BE2C (cell line): Measurements from ENCODE around the gene WWOX.

Source experiments
- DNase-seq: peaks from one replicate; pipeline ENCODE4 v3.0.0-alpha.2; 2020
- H3K27me3 ChIP-seq: fragments of 250-450 bp; sonication (Bioruptor Pico); 2 replicates; pipeline ENCODE4 v1.5.1; 2020; ENCODE audit warnings: mild to moderate bottlenecking
- H3K36me3 ChIP-seq: fragments of 250-450 bp; sonication (Bioruptor Pico); 2 replicates; pipeline ENCODE4 v1.5.1; 2020; ENCODE audit warnings: mild to moderate bottlenecking
- H3K4me1 ChIP-seq: fragments of 250-450 bp; sonication (Bioruptor Pico); 2 replicates; pipeline ENCODE4 v1.5.1; 2020
- H3K4me3 ChIP-seq: 2 replicates; pipeline ENCODE4 v1.5.1; 2011; ENCODE audit warnings: low read depth, low read length
- H3K9me3 ChIP-seq: fragments of 250-450 bp; sonication (Bioruptor Pico); 2 replicates; pipeline ENCODE4 v1.5.1; 2020
- TF ChIP-seq, protein P1 (sequence below): IDR thresholded peaks from 2 replicates; pipeline ENCODE4 v1.5.1; 2012; ENCODE audit warnings: mild to moderate bottlenecking, low read depth, low read length

Gene WWOX

DNA sequence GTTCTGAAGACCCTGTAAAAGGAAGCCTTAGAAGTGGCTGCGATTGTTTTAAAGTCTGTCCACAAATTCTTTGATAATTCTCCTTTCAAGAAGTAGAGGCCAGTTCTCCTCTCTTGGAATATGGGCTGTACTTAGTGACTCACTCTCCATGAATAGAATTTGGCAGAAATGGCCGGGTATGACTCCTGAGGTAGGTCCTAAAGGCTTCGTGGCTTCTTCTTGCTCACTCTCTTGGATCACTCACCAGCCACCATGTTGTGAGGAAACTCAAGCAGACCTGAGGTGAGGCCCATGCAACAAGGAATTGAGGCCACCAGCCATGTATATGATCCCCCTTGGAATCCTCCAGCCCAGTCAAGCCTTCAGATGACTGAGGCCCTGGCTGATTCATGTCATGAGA is 75.8 kb downstream of the WWOX start:
- DNase-seq, result no peak
- Histone ChIP-seq H3K9me3 (no peaks in the 10 kb centered on the region), H3K27me3 (no peaks in the 10 kb centered on the region), H3K4me1 (no peaks in the 10 kb centered on the region), H3K4me3 (no peak overlapping the region), H3K36me3 (no peaks in the 10 kb centered on the region)
- TF ChIP-seq, protein P1, sequence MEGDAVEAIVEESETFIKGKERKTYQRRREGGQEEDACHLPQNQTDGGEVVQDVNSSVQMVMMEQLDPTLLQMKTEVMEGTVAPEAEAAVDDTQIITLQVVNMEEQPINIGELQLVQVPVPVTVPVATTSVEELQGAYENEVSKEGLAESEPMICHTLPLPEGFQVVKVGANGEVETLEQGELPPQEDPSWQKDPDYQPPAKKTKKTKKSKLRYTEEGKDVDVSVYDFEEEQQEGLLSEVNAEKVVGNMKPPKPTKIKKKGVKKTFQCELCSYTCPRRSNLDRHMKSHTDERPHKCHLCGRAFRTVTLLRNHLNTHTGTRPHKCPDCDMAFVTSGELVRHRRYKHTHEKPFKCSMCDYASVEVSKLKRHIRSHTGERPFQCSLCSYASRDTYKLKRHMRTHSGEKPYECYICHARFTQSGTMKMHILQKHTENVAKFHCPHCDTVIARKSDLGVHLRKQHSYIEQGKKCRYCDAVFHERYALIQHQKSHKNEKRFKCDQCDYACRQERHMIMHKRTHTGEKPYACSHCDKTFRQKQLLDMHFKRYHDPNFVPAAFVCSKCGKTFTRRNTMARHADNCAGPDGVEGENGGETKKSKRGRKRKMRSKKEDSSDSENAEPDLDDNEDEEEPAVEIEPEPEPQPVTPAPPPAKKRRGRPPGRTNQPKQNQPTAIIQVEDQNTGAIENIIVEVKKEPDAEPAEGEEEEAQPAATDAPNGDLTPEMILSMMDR, result no peak

DNA sequence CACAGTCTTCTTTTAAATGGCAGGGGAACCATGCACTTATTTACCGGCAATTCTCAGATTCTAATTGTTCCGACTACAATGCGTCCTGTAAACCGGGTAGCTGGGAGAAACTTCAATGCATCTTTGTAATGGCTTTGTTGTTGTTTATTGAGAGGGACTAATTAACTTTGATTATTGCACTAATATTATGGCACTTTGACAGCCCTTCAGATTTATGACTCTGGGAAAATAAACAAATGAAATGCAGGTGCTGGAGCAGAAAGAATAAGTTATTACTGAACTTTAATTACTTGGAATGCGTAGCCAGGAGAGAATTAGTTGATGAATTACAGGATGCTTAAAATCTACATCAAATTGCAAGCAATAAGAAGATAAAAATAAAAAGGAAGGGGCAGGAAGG is 77.0 kb downstream of the WWOX start:
- H3K9me3 ChIP-seq, result no peaks in the 10 kb centered on the region
- no peak overlapping the region for H3K4me3 ChIP-seq
- DNase-seq, result no peak
- H3K27me3 ChIP-seq, result no peaks in the 10 kb centered on the region
- TF ChIP-seq, protein P1, result no peak
- no peaks in the 10 kb centered on the region for H3K4me1 ChIP-seq
- H3K36me3 ChIP-seq, result no peaks in the 10 kb centered on the region

DNA sequence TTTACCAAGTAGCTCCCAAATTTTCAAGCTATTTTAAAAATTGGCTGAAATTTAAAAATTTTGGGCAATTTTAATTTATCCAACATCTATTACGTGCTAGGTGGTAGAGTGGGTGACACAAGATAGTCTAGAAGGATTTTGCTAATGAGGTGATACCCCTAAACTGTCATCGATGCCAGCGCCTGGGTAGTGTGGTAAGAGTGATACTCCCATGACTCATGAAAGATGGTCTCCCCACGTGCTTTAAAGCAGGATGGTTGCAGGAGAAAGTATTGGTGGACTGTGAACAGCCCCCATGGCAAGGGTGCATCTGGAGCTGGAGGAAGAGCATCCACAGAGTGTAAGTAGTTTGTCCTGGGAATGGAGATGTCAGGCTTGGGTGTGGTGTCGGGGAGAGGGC is 77.8 kb downstream of the WWOX start:
- TF ChIP-seq, protein P1, result no peak
- Histone ChIP-seq H3K36me3 (no peaks in the 10 kb centered on the region), H3K9me3 (no peaks in the 10 kb centered on the region), H3K27me3 (no peaks in the 10 kb centered on the region), H3K4me3 (no peak overlapping the region), H3K4me1 (no peaks in the 10 kb centered on the region)
- DNase-seq, result no peak

DNA sequence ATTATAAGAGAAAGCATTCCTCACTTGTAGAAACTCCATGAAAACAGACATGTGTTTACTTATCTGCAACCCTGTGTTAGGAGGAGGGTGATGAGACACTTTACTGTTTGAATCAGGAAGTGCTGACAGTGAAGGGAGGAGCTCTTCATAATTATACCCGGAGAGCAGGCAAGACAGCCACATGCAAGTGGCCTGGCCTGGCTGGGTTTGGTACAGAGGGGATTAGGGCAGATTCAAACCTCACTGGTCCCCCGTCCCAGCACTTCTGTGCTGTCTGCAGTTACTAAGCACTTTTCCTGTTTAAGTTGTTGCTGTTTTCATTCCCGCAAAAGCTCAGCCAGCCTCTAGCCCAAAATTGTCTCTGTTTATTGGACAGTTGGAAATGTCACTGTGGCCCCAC is 78.5 kb downstream of the WWOX start:
- Histone ChIP-seq H3K36me3 (no peaks in the 10 kb centered on the region), H3K4me3 (no peak overlapping the region), H3K4me1 (no peaks in the 10 kb centered on the region), H3K9me3 (no peaks in the 10 kb centered on the region), H3K27me3 (no peaks in the 10 kb centered on the region)
- no peak for DNase-seq
- TF ChIP-seq, protein P1, result no peak

DNA sequence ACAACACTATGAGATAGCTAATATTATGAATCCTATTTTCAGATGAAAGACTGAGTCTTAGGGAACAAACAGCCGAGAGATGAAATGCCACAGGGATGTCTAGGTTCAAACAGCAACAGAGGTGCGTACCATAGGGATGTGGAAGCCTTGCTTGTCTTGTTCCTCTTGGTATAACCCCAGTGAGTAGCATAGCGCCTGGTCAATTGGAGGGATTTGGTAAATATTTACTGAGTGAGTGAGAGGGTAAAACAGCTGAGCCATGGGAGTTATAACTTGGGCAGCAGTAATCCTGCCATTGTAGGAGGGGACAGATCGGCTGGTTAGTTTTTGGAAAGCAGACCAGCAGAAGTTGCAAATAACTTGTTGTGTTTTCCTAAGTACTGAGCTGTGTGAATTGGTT is 80.2 kb downstream of the WWOX start:
- no peaks in the 10 kb centered on the region for H3K9me3 ChIP-seq
- TF ChIP-seq, protein P1, result no peak

DNA sequence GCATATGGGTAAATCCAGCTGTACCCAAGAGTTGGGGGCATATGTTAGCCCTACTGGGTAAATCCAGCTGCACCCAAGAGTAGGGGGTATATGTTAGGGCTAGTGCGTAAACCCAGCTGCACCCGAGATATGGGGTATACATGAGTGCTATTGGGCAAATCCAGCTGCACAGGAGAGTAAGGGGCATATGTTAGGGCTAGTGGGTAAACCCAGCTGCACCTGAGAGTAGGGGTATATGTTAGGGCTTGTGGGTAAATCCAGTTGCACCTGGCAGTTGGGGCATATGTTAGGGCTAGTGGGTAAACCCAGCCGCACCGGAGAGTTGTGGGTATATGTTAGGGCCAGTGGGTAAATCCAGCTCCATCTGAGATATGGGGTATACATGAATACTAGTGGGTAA is 80.9 kb downstream of the WWOX start:
- H3K4me1 ChIP-seq, result no peaks in the 10 kb centered on the region
- no peak overlapping the region for H3K4me3 ChIP-seq
- H3K27me3 ChIP-seq, result no peaks in the 10 kb centered on the region
- H3K9me3 ChIP-seq, result no peaks in the 10 kb centered on the region
- DNase-seq, result no peak
- TF ChIP-seq, protein P1, result no peak
- no peaks in the 10 kb centered on the region for H3K36me3 ChIP-seq

More for the DNA sequence above, 80.2 kb downstream of the WWOX start:
- no peaks in the 10 kb centered on the region for H3K27me3 ChIP-seq
- H3K4me1 ChIP-seq, result no peaks in the 10 kb centered on the region
- H3K36me3 ChIP-seq, result no peaks in the 10 kb centered on the region
- H3K4me3 ChIP-seq, result no peak overlapping the region
- no peak for DNase-seq
